CD4-positive, alpha-beta T cell treated with Interleukin-21 for 1 hour (primary cell): Measurements from ENCODE around the gene CDK9.

Experiments
- DNase-seq: peaks from one replicate; pipeline ENCODE4 v3.0.0-alpha.2; 2020

The CDK9 gene

DNA sequence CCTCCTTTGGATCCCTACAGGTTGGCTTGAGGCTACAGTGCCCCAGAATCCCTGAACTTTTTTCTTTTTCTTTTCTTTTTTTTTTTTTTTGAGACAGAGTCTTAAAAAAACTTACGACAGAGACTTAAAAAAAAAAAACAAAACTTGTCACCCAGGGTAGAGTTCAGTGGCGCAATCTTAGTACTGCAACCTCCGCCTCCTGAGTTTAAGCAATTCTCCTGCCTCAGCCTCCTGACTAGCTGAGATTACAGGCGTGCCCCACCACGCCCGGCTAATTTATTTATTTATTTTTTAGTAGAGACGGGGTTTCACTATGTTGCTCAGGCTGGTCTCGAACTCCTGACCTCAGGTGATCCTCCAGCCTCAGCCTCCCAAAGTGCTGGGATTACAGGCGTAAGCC is 4.9 kb upstream of the CDK9 start:
- DNase-seq = peak; percentile 30

DNA sequence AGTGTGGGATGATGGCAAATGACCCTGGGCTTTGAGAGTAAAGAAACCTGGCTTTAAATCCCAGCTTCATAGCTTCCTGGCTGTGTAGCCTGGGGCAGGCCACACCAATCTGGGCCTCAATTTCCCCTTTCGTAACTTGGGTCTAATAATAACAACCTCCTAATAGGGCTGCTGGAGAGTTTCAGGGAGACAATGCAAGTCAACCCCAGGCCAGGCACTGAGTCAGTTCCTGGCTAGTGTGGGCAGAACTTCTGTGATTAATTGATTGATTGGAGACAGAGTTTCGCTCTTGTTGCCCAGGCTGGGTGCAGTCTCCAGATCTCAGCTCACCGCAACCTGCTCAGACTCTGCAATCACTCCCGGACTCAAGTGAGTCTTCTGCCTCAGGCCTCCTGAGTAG is 4.0 kb upstream of the CDK9 start:
- DNase-seq = no peak

DNA sequence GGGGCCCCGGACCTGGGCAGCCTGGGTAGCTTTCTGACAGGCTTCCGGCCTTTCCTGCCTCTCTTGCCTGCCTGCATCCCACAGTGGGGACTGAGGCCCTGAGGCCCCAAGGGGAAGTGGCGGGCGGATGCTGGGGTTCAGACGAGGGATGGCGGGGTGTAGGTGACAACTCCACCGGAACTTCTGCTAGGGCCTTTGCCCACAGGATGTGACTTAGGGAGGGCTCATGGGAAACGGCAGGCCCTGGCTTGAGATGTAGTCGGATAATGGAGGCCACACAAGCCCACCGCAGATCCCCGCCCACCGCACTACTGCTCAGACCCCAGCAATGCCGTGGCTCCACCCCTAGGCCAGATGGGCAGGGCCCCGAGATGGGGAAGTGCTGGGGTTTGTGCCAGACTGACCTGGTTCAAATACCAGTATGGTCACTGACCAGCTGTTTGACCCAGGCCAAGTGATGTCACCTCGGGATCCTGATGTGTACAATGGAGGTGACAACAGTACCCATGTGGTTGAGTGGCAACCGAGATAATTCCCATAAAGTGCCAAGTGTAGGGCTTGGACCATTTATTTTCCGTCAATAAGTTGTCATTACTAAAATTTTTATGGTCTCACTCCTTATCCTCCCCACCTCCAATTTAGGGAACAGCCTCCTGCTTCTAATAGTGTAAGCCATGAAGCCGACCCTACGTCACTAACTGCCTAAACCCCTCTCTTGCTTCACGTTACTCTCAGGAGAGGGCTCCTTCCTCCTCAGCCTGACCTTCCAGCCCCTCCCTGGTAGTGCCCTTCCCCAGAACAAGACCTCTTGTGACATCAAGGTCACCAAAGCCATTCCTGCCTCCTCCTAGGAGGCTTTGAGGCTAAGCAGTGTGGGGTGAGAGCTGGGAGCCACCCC is 2.5 kb upstream of the CDK9 start:
- peak; percentile 89 for DNase-seq

DNA sequence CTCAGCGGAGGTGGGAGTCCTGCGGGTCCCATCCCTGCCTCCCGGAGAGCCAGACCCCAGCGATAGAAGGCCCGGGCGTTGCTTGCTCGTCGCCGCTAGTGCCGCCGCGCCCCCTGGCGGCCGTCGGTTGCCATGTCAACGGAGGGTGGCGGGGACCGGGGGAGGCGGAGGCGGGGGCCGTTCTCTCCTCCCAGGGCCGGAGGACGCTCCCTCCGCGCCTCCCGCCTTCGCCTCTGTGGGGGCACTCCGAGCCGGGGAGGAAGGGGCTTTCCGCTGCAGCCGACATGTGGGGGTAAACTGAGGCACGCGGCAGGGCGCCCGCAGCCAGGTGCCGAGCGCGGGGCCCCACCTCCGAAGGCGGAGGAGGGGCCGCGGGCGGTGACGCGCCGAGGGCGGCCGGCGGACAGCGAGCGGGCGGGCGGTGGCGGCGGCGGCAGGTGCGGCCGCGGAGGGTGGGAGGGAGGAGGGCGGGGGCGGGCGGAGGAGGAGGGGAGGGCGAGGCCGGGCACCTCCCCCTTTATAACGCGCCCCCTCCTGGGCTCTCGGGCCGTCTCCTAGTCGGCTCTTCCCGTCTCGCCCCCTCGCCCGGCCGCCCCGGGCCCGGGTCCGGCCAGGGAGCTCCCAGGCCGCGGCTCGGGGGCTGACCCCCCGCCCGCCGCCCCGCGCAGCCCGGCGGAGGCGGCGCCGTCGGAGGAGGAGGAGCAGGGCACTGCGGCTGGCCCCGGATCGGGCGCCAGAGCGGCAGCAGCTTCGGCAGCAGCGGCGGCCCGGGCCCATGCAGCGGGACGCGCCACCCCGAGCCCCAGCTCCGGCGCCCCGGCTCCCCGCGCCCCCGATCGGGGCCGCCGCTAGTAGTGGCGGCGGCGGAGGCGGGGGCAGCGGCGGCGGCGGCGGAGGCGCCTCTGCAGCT is 556 bp upstream of the CDK9 start:
- DNase-seq = peak; percentile 93

DNA sequence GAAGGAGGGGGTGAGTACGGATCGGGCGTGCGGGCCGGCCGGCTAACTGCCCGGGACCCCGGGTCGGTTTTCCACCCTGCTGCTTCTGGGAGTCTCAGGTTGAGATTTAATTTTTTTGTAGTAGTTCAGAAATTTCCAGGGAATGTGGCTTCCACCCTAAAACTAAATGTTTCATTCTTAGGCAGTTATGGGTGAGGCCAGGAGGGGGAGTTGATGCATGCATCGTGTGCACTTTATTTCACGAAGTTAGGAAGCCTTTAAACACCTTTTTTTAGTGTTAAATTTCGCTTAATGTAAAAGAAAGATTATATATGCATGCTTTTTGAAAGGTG is 905 bp downstream of the CDK9 start:
- DNase-seq = no peak

DNA sequence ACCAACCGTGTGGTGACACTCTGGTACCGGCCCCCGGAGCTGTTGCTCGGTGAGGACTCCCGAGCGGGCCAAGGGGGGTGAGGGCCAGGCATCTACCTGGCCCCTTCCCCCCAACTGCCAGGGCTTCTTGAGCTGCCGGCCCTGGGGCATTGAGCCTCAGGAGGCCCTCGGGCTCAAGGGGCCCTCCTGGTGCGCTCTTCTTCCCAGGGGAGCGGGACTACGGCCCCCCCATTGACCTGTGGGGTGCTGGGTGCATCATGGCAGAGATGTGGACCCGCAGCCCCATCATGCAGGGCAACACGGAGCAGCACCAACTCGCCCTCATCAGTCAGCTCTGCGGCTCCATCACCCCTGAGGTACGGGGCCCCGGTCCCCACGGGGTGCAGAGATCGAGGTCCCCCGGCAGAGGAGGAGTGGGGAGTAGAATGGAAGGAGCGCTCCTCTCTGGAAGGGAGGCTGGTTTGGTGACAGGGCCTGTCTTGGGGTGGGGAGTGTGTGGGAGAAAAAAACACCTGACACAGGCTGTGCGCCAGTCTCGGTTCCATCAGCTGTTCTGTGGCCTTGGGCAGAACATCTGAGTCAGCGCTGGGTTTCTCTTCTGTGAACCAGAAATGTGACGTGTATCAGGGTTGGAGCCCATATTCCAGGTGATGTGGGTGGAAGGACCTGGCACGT is 2.6 kb downstream of the CDK9 start:
- no peak for DNase-seq

DNA sequence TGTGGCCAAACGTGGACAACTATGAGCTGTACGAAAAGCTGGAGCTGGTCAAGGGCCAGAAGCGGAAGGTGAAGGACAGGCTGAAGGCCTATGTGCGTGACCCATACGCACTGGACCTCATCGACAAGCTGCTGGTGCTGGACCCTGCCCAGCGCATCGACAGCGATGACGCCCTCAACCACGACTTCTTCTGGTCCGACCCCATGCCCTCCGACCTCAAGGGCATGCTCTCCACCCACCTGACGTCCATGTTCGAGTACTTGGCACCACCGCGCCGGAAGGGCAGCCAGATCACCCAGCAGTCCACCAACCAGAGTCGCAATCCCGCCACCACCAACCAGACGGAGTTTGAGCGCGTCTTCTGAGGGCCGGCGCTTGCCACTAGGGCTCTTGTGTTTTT is 3.3 kb downstream of the CDK9 start:
- DNase-seq = no peak

DNA sequence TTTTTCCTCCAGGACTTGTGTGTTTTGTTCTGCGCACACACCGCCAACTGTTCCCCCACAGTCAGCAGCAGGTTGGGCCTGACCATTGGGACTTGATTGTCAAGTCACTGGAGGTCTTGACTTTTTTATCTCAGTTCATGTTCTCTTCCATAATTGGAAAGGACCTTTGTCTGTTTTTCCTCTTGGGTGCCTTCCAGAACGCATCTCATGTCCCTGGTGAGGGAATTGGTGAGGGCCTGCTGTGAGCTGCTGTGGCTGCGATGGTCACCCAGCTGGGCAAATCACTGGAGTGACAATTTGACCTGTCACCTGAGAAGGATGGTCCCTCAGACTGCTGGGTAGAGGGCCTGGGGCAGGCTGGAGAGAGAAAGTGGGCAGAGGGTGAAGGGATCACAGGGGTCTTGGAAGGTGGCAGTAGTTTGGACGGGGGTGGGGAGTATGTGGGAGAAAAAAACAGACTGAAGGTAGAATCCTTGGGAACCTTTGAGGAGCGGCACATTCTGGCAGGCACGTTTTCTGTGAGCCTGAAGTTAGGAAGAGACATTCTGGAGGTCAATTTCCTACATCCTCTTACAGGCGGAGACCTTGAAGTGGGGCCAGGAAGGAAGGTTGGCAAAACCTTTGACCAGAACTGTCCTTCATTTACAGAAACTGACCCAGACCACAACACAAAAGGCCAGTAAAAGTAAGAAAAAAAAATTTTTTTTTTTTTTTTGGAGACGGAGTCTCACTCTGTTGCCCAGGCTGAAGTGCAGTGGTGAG is 4.4 kb downstream of the CDK9 start:
- DNase-seq = no peak

DNA sequence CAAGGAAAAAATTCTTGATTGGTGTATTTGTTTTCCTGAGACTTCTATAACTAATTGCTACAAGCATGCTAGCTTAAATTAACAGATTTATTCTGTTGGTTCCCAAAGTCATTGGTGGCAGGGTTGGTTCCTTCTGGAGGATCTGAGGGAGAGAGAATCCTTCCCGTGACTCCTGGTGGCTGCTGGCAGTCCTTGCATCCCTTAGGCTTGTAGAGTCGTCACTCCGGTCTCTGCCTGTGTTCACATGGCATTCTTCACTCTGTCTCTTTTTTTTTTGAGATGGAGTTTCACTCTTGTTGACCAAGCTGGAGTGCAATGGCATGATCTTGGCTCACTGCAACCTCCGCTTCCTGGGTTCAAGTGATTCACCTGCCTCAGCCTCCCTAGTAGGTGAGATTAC is 5.3 kb downstream of the CDK9 start:
- no peak for DNase-seq

DNA sequence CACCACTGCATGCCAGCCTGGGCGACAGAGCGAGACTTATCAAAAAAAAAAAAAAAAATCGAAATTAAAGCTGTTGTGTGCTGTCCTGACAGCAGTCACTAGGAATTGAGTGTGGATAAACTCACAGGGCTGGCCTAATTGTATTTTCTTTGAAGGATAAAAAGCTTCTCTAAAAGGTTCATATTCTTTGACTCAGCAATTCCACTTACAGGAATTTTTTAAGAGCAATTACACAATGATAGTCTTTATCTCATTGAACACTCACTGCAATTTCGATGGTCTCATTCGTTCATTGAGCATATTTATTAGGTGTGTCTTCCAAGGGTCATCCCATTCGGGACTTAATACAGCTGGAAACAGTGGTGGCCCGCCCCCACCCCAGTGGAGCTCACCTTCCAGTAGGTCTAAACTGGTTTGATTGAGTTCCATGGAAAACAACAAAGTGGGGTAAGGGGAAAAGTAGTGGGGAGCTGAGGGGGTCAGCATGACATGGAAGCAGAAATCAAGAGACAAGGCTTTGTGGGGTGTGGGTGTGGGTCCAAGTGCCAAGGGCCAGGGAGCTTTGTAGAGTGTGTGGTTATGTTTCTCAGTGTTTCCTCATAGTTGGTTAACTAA is 6.7 kb downstream of the CDK9 start:
- DNase-seq = no peak

DNA sequence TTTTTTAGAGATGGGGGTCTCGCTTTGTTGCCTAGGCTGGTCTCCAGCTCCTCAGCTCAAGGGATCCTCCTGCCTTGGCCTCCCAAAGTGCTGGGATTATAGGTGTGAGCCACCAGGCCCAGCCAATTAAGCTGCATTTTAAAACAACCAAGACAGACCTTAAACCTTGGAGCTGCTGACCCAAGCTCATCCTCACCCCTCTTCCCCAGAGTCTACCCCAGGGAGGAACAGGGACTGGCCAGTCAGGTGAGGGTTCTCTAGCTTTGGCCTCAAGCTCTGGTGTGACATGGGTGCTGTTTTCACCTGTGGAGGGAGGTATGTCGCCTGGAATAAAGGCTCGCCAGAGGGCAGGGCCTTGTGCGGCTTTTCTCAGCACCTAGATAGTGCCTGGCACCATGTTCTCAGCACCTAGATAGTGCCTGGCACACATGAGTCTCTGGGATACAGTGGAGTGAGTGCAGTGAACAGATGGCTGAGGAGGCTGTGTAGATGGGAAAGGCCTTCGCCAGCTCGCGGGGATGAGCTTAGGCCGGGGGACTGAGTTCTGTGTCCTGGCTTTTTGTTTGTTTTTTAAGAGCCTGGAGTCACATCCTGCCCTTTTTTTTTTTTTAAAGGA is 7.4 kb downstream of the CDK9 start:
- no peak for DNase-seq

DNA sequence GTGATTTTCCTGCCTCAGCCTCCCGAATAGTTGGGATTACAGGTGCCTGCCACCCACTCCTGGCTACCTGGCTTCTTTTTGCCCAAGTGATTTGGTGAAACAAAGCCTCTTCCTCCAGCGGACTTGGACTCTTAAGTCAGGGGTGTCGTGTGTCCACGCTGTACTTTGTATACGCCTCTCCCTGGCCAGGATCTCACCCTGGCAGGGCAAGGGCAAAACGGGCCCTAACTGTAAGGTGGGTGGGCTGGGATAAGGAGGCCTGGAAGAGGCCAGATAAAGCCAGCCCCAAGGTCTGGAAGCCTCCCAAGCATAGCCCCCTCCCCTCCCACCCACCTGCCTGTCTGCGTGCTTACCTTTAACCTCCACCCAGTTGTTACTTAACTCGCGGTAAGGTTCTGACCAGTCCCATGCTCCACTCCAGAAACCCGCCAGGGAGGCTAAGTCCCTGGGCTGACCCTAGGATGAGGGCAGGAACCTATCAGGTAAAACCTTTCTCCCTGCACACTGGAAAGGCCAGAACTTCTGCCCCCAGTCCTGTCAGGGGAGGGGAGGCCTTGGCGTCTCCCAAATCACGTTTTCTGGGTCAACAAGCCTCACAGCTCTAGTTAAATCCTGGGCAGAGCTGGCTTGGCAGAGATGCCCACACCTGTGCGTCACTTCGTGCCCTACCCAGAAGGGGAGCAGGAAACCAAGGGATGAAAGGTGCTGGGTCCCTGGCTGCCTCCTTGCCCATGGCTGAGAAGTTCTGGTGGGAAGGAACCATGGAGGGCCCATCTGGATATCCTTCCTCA is 8.4 kb downstream of the CDK9 start:
- no peak for DNase-seq

DNA sequence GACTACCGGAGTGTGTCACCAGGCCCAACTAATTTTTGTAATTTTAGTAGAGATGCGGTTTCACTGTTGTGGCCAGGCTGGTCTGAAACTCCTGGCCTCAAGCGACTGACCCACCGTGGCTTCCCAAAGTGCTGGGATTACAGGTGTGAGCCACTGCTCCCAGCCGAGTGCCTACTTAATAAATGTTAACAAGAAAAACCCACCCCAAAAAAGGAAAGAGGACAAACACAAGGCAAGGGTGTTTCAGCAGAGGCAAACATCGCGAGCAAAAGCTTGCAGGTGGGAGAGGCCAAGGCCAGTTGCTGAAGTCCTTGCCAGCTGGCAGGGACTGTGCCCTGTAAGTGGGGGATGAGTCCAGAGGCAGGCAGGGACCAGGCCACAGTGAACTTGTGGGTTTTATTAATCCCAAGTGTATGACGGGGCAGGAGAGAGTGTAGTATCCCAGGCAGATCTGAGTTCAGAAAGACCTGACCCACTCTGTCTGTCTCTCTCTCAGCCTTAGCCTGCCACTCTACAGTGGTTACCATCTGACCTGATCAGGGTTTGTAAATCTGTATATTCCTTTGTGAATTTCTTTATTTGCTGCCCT is 10.5 kb downstream of the CDK9 start:
- no peak for DNase-seq

DNA sequence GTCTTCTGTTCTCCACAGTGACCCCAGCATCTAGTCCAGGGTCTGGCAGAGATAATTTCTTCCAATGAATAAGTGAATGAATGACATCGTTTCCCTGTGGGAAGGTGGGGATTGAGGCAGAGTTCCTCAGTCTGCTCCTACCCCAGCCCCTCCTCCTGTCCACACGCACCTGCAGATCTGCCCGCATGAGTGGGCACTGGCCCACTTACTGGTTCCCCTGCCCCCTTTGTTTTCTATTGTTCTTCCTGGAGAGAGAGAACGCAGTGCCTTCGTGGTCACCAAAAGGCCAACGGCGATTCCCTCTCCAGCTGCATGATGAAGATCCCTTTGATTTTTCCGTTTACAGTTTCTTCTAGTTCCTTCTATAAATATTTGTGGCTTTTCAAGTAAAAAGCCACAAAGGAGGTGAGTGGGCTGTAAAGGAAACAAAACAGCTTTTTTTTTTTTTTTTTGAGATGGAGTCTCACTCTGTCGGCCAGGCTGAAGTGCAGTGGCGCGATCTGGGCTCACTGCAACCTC is 11.1 kb downstream of the CDK9 start:
- no peak for DNase-seq

DNA sequence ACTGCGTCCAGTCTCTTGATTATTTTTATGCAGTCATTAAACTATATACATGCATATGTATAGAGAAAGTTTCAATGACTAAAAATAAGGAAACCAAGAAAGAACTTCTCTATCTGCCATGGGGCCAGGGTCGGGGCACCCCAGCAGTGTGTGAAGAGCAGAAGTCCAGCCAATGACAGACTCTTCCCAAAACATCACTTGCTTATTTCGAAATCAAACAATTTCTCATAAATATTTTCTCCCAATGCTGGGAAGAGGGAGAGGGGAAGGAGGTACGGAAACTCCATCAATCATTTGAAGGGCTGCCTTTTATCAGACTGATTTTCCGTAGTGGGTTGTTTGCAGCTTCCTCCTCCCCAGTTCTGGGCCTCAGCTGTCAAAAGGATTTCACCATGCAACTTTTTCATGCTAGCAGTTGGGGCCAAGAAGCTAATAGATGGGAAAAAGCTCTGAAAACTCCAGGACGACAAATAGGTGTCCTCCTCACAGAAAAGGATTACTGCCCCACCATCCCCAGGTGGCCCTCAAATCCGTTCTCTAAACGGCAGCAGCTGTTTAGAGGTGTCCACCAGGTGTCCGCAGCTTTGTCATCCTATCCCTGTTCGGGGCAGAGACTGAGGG is 16.2 kb downstream of the CDK9 start:
- no peak for DNase-seq

DNA sequence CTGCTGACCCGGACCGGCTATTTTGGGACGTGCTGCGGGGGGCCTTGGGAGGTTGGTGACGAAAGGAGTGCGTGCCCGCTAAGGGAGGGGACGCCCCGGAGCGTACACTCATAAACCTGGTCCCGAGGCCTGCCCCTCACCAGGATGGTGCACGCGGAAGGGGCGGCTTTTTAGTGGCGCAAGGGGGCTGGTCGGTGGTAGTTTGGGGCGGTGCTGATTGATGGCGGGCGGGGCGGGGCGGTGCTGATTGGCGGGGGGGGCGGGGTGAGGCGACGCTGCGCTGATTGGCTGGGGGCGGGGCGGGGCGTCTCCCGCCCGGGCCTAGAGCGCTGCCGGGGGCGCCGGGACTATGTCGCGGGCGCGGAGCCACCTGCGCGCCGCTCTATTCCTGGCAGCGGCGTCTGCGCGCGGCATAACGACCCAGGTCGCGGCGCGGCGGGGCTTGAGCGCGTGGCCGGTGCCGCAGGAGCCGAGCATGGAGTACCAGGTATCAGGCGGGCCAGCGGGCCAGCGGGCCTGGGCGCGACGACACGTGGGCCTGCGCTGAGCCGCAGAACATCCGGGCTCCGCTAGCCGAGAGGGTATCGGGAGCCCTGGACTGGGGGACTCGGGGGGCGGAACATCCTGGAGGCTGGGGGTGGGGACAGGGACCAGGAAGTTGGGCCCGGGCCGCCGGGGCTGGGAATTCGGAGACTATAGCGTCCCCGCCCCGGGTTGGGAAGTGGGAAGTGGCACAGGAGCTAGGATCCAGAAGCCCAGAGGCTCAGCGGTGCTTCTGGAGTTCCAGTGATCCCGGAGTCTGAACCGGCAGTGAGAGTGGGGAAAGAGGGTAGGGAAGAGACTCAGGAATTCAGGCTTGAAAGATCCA is 17.0 kb downstream of the CDK9 start, which contains the start of gene FPGS:
FPGS (plus strand) TSS at position 307 of the 868 bp plus-strand sequence; CDS start at position 350, 43 bp downstream.
- peak; percentile 86 for DNase-seq

DNA sequence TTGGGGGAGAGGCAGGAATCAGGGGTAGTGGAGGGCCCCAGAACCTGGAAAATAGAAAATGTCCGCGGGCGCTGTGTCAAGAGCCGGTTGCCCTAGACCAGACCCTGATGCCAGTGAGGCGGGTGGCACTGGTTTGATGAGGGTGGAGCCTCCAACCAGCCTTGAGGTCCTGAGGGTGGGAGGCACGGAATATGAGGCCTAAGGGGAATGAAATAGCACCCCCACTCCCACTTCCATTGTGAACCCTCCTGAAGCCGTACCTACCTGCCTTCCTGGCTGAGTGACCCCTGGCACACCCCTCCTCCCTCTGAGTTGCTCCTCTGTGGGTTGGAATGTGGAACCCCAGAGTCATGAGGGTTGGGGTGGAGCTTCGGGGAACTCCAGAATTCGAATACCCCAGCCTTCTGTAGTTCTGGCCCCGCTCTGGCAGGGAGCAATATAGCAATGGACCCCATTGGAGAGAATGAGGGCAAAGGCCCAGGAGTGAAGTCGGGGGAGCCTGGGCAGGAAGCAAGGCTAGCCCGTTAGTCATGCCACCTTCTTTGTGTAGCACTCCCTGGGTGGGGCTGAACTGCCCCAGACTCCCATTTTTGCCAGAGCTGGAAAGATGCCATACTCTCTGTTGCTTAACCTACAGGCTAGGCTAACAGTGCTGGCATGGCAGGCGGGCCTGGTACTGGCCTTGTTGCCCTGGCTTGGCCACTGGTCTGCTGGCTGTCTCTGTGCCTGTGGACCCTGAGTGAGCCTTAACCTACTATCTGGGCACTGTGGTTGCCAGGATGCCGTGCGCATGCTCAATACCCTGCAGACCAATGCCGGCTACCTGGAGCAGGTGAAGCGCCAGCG is 17.9 kb downstream of the CDK9 start:
- DNase-seq = no peak

DNA sequence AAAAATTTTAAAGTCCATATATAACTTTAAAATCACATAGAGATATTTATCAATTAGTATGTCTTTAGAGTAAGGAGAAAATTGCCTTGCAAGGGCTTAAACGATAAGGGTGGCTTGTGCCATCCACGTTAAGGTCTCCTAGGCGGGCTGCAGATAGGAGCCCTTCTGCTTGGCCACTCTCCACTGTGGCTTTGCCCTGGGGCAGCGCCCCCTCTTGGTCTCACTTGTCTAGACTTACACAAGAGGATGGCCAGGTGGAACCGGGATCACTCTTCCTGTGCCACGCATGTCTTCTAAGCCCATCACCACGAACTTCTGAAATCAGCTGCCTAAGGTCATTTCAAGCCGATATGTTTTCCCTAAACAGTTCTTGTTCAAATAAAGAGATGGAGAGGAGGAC is 19.8 kb downstream of the CDK9 start:
- peak; percentile 47 for DNase-seq
